PFSK-1 (cell line): ENCODE results near the gene DDX47.

Source experiments
- REST ChIP-seq, 2 experiments: IDR thresholded peaks; 2 replicates each; pipeline versions ENCODE4 v1.6.1 to v1.8.0; 2011 to 2012; ENCODE audit warnings: low read depth in 2 of 2, low read length in 2 of 2, control low read depth in 1 of 2, inconsistent platforms in 1 of 2, mild to moderate bottlenecking in 1 of 2, moderate library complexity in 1 of 2; ENCODE audit not compliant: insufficient read depth in 1 of 2
- TAF1 ChIP-seq: IDR thresholded peaks from 2 replicates; pipeline ENCODE4 v1.6.1; 2012; ENCODE audit warnings: low read length, control low read depth, borderline replicate concordance; ENCODE audit not compliant: insufficient read depth

- TF ChIP-seq REST (IDR thresholded peaks at IDR 0.05; ENCODE audit: insufficient read depth in 1 of 2, low read depth in 2 of 2, low read length in 2 of 2) (no peak), TAF1 (no peak)
These were observed 36.9 kb upstream of the DDX47 start for GRCh38 chr12:12776261-12776660.
